HCT116 (cell line): ENCODE measurements around the gene CRADD.

ENCODE experiments used
- EGR1 ChIP-seq: IDR thresholded peaks from 2 replicates; pipeline ENCODE4 v1.6.1; 2012; ENCODE audit warnings: low read depth
- EZH2 ChIP-seq: fragments of 200-600 bp; sonication (generic); IDR thresholded peaks from 2 replicates; pipeline ENCODE4 v1.6.1; 2017; ENCODE audit warnings: antibody characterized with exemption, mixed run types
- POLR2A ChIP-seq: IDR thresholded peaks from 2 replicates; pipeline ENCODE4 v1.7.0; 2011; ENCODE audit warnings: borderline replicate concordance; ENCODE audit not compliant: insufficient read depth, insufficient read length; ENCODE audit errors: extremely low read depth
- TCF7L2 ChIP-seq: IDR thresholded peaks from 2 replicates; pipeline ENCODE4 v1.7.0; 2011; ENCODE audit warnings: borderline replicate concordance, inconsistent platforms; ENCODE audit not compliant: insufficient read depth, insufficient read length; ENCODE audit errors: extremely low read depth
- YY1 ChIP-seq: IDR thresholded peaks from 2 replicates; pipeline ENCODE4 v1.6.1; 2011; ENCODE audit warnings: low read length, low read depth, moderate library complexity, mild to moderate bottlenecking; ENCODE audit not compliant: insufficient replicate concordance; ENCODE audit errors: extremely low read depth
- ZFX ChIP-seq: fragments of 450-650 bp; IDR thresholded peaks from 2 replicates; pipeline ENCODE4 v1.6.1; 2017
- TF ChIP-seq, protein P1 (sequence below), 3 experiments: fragments of 200-600 bp in 1 of 3; sonication (generic) in 1 of 3; IDR thresholded peaks in 2 of 3; conservative IDR thresholded peaks in 1 of 3; 2 replicates each; pipeline ENCODE4 v1.5.1; 2012 to 2017; ENCODE audit warnings: low read depth in 2 of 3, low read length in 2 of 3, antibody characterized with exemption in 1 of 3, borderline replicate concordance in 1 of 3, control low read depth in 1 of 3, mild to moderate bottlenecking in 1 of 3, mixed read lengths in 1 of 3, mixed run types in 1 of 3, moderate library complexity in 1 of 3; ENCODE audit not compliant: insufficient read depth in 1 of 3

- no peak for TF ChIP-seq ZFX
- TF ChIP-seq, protein P1, sequence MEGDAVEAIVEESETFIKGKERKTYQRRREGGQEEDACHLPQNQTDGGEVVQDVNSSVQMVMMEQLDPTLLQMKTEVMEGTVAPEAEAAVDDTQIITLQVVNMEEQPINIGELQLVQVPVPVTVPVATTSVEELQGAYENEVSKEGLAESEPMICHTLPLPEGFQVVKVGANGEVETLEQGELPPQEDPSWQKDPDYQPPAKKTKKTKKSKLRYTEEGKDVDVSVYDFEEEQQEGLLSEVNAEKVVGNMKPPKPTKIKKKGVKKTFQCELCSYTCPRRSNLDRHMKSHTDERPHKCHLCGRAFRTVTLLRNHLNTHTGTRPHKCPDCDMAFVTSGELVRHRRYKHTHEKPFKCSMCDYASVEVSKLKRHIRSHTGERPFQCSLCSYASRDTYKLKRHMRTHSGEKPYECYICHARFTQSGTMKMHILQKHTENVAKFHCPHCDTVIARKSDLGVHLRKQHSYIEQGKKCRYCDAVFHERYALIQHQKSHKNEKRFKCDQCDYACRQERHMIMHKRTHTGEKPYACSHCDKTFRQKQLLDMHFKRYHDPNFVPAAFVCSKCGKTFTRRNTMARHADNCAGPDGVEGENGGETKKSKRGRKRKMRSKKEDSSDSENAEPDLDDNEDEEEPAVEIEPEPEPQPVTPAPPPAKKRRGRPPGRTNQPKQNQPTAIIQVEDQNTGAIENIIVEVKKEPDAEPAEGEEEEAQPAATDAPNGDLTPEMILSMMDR (IDR thresholded peaks at IDR 0.05 in 2 of 3, conservative IDR thresholded peaks at IDR 0.05 in 1 of 3; ENCODE audit: borderline replicate concordance in 1 of 3, insufficient read depth in 1 of 3, low read depth in 2 of 3, low read length in 2 of 3): no peak
- no peak for TF ChIP-seq EZH2
- no peak for TF ChIP-seq YY1
- TF ChIP-seq POLR2A: no peak
- TF ChIP-seq TCF7L2: no peak
- TF ChIP-seq EGR1: no peak
These were observed 262.6 kb downstream of the CRADD start for GRCh38 chr12:93939641-93940325.
